Measurements from ENCODE around the gene IKBKE.
A peak's percentile ranks its signal among the peaks of the same experiment; 100 is the strongest.

IKBKE gene

DNA sequence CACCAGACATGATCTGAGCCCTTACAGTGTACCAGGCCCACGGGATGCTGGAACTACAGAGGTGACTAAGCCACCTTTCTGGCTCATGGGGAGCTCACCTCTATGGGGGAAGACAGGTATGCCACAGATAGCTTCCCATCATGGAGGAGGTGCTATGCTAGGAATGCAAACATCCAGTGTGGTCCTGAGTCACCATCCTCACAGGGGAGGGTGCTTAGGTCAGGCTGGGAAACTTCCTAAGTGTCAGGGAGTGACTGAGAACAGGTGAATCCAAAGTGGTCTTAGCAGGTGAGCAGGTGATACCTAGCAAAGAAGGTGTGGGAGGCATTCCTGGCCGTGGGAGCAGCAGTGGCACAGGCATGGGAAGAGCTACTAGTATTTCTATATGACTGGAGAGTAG, 28.4 kb downstream of the IKBKE start:
- DNase-seq: no peak

DNA sequence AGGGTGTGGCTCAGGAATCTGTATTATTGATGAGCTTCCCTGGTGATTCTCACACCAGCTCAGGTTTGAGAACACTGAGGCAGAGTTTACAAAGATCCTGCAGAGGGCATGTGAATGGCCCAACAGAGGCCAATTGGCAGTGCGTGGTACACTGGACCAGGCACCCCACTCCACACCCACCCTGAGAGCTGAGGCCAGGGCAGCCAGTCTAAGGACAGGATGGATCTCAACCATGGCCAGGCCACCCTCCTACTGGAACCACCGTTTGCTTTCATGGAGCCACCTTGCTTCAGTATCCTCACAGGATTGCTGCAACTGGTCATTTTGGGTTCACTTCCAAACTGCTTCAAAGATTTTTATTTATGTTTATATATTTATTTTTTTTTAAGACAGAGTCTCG, 29.8 kb downstream of the IKBKE start:
- no peak for DNase-seq

DNA sequence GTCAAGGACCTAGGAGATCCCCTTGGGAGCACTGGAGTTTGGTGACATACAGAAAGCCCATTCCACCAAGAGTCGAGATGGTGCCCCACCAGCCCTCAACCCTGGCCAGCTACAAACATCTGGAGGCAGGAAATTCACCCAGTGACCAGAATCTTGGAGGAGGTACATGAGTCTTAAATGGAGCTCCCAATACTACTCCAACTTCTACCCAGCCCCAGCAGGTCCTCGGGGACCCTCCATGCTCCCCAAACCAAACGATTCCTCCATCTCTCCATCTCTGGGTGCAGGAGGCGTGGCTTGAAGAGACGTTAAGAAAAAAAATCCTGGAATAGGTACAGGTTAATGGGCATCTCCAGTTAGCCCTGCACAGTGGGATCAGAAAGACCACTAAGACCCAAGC, 31.6 kb downstream of the IKBKE start:
- DNase-seq: no peak

DNA sequence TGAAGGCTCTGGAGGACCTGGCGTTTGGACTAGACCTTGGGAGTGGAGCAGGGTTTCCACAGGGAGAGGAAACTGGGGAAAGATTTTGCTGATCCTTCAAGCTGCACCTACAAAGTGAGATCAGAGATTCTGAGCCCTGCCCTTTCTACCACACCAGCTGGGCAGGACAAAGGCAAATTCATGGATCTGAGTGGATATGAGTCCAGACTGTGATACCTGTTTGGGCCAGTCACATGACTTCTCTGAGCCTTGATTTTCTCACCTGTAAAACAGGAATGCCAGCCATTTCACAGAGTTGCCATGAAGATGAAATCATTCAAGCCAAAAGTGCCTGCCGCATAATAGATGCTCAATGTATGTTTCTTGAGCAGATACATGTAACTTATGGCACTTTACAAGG, 32.1 kb downstream of the IKBKE start:
- no peak for DNase-seq

DNA sequence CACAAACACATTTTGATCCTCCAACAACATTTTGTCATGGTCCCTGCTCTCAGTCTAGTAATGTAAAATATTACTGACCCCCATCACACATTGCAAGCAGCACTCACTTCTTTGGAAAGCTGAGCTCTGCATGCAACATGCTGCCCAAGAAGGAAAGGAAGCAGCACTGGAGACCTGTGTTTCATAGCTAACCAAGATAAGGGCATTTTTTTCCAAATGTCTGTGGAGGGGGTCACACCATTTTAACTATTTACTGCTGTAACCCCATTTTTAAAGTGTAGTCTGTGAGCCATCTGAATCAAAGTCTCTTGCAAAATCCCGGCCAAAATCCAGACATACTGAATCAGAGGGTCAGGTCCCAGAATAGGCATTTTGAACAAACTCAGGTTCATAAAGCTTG, 32.5 kb downstream of the IKBKE start:
- DNase-seq: no peak

DNA sequence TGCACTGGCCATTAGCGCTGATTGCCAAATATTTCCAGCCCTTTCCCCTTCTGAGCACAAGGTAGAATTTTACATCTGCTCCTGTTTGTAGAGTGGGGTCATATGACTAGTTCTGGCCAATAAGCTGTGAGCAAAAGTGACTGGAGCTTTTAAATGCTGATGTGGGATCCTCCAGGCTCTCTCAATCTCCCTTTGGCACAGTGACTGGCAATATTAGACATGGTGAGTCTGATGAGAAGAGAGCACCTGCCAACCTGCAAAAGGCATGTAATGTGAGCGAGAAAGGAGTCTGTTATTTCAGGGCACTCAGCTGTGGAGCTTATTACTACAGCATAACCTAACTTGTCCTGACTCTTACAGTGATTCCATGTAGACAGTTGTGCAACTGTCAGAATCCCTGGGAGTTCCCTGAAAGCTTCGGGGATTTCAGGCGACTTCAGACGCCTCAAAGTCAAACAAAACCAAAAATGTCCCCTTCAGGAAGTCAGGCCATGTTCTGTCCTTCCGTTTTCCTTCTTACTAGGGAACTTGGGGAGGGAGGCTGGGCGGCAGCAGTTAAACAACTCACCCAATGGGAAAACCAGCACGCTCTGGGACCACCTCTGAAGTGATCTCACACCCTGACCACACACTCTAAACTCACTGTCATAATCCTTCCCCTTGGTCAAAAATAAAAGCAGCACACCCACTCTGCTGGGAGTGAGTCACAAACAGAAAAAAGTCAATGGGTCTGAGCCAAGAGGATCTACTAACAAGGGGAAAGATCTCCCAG, 33.5 kb downstream of the IKBKE start:
- no peak for DNase-seq

DNA sequence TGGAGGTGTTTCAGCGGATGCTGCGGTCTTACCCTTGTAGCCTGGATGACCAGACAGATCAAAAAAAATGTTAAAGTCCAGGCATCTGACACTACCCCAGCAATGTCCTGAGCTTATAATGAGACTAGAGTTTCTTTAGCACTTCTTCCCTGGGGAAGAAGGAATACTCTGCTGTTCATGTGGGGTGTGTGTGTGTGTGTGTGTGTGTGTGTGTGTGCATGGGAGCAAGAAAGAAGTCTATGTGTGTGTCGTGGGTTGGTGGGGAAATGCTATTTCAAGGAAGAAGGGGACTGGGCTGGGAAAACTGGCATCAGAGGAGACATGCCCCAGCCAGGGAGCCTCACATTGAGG, 34.1 kb downstream of the IKBKE start:
- DNase-seq: no peak

DNA sequence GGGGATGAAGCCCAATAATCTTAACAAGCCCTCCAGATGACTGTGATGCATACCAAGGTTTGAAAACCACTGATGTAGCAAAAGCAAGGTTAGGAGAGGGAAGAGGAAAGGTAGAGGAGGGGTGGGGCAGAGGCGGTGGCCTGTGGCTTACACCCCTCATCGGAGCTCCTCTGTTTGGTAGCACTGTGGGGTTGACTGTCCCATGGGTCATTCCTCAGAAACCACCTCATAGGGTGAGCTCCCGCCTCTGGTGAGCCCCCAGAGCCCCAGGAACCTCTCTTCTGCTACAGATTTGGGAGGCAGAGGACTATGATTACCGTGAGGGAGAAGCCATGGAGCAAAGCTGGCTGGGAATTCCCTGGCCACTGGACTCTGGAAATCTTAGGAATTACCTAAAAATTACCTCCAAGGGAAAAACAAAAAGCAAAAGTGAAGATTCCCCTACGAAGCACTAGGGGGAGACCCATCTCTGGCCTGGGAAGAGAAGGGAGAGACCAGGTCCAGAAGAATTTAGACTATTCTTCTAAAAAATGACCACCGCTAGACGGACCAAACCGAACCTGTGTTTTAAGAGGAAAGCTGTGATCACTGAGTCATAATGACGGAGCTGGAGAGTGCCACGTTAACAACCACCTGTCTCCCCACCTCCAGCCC, 35.6 kb downstream of the IKBKE start:
- no peak for DNase-seq

DNA sequence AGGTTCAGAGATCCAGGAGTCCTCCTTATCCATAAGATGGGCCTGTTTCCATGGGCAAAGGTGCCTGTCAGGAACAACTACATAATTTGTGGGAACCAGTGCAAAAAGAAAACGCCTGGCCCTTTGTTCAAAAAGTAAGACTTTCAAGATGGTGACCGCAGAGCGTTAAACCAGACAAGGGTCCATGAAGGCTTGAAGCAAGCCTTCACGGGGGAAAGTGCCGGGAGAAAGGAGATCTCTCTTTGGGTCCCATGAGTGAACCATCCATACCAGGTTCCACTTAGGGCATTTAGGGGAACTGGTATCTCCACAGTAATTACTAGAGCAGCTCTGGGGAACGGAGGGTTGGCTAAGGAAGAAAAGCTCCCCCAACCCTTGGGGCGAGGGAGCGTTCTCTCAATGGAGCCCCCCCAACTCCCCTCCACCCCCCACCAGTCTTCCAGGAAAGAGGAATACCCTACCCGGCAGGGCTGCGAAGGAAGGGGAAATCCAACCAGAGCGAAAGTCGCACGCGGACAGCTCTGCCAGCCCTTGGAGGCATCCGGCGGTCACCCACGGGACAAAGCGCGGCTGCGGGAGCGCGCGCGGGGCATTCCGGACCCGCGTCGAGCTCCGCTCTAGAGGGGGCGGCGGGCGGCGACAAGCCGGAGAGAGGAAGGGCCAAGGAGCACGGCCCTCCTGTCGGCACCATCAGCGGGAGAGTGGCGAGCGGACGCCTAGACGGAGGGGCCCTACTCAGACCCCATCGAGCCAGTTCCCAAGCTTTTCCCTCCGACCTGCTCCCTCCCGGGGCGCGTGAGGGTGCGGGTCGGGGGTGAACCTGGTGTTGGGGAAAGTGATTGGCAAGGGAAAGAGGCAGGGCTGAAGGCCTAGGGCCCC, 36.4 kb downstream of the IKBKE start:
- DNase-seq: no peak

DNA sequence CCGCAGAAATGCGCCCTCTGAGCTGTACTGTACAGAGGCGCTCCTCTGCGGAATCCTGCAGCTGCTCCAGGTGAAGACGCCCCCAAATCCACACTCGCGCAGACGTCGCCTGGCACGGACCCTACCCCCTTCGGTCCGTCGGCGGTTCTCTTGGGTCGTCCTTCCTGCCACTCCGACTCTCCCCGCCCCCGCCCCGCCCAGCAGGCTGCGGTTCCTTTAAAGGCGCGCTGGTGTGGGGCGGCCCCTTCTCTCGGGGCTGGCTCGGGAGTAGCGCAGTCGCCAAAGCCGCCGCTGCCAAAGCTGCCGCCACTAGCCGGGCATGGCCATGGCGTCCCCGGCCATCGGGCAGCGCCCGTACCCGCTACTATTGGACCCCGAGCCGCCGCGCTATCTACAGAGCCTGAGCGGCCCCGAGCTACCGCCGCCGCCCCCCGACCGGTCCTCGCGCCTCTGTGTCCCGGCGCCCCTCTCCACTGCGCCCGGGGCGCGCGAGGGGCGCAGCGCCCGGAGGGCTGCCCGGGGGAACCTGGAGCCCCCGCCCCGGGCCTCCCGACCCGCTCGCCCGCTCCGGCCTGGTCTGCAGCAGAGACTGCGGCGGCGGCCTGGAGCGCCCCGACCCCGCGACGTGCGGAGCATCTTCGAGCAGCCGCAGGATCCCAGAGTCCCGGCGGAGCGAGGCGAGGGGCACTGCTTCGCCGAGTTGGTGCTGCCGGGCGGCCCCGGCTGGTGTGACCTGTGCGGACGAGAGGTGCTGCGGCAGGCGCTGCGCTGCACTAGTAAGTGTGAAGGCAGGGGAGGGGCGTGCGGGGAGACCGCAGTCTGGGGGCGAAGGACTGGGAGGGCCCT, 37.2 kb downstream of the IKBKE start, which contains the start of gene RASSF5:
RASSF5 (plus strand) TSS at position 248 of the 846 bp plus-strand sequence; CDS start at position 320, 72 bp downstream.
- peak; percentile 68 for DNase-seq

DNA sequence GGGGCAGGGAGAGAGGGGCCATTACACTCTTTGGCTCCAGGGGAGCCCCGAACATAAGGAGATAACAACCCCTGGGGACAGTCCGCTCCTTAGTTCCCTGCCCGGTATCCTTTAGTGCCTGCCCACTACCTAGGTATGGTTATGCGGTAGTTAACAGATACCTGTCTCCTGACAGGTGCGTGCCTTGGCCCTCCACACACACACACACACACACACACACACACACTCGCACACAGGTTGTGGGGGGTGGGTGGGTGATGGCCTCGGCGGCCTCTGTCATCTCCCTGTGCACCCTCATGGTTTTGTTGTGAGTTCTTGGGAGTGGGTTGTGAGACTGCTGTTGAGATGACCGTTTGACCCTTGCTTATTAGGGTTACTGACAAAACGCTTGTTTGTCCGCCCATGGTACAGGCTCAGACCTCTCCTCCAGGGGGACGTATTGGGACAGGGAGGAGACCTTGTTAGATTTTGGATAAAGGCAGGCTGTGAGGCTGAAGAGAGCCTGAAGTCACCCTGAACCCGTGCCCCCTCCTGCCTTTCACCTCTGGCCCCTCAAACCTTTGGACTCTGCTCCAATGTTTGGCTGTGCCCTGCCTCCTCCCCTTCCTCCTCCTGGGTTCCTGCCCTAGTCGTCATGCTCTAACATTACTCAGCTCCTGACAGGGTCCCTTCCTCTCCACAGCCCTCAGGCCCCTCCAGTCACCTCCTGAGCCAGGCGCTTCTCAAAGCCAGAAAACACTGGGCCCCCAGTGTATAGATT, 38.0 kb downstream of the IKBKE start:
- no peak for DNase-seq

DNA sequence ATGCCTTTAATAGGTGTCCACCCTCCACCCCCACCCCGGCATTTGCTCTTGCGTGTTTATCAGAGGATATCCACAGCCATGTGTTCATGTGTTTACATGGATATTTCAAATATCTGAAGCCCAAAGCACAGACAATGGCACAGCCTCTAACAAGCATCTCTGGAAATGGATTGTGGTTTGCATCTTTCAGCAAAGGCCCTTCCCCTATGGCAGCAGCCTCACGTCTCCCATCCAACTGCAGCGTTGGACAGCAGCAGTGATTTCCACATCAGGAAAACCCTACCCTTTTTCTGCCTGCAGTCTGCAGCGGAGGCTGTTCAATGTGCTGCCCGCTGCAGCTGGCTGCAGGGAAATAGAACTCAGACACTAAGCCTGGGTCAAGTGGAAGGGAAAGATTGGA, 38.7 kb downstream of the IKBKE start:
- DNase-seq: no peak

DNA sequence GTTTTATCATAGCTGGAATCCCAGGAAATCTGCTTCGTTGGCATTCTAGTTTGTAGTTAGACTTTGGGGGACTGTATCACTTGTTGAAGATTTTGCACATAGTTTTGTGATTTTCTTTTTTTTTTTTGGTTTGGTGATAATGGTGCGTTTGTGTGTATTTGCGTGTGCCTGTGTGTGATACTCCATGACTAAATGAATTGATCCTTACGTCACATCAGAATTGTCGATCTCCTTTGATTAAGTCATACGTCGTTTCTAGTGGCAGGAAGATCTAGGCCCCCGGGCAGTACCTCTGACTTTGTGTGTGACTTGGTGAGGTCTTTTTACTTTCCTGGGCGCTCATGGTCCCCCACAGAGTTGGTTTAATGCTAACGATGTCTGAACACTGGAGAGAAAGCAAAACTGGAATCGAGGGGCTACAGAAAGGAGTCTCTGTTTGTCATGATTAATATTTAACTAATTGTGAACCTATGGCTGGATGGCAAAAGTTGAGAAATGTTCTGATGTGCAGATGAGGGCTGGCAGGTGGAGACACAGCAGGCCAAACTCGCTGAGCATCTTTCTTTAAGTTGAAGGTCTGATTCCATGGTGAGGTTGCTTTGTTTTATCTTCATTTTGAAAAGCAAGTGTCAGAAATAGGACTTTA, 39.5 kb downstream of the IKBKE start:
- no peak for DNase-seq

DNA sequence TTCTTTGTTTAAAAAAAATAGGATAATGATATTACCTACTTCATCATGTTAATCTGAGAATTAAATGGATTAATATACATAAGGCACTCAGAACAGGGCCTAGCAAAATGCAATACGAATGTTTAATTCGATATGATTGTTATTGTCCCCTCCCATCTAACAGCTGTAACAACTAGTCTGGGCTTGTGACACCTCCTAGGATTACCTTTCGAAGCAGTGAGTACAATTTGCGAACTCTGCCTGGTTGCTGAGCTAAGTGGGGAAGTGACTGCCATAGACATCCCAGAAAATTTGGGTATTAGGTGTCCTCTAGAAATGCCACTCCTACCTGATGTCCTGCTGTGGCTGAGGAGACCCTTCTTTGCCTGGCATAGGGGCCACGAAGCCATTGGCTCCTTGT, 40.1 kb downstream of the IKBKE start:
- DNase-seq: no peak

DNA sequence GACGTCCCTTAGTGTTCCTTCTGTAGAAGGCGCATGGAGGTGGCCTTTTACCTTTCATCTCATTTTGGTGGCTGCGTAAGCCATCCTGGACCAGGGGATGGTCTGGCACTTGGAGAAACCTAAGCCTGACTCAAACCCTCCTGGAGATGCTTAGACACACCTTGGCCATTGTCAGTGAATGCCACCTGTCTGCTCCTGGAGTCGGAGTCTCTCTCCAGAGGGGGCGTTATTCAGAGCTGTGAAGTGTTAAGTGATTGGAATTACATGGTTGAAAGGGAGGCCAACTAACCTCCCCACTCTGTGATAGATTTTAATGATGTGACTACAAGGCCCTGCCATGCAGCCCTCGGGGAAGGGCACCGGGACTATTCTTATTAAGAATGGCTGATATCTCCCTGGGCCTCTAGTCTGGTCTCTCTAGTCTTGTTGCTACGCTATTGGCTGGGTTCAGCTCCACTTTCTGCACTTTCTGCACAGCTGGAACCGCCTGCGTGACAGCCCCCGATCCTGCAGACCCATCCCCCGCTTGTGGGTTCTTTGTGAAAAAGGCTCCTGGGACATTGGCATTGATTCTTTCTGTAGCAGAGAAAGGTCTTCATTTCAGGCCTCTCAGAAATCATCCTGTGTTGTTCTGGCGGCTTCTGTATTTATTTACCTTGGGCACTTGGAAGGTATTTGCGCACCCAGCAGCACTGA, 41.2 kb downstream of the IKBKE start:
- no peak for DNase-seq

DNA sequence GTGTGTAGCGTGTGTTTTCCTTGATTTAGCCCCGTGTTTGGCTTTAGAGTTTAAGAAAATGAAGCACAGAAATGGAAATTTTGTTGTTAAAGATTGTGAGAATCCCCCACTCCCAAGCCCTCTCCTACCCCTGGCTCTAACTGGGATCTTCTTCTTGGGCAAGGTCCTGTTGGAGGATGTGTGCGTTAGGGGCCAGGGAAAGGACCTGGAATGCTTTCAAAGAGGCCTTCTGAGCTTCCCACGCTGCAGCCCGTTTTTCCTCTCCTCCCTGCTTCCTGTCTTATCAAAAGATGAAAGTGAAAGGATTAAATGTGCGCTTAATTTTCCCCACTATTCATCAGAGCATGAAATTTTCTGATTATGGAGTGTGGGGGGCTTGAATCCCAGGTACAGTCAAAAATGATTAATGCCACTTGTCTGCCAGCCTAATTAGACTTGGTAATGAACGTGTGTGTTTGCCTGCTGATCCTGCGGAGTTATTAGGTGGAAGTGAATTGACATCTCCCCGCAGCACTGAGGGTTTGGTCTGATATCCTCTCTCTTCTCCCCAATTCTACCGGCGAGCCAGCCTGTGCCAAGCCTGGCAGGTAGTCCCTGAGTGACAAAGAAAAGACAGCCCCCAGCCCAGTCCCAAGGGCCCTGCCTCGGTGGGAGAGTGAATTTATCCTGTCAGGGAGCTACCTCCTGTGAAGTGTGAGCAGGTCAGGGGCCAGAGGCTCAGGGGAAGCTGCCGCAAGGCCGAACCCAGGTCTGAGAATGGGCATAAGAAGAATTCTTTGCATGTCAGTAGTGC, 42.0 kb downstream of the IKBKE start:
- DNase-seq: no peak

DNA sequence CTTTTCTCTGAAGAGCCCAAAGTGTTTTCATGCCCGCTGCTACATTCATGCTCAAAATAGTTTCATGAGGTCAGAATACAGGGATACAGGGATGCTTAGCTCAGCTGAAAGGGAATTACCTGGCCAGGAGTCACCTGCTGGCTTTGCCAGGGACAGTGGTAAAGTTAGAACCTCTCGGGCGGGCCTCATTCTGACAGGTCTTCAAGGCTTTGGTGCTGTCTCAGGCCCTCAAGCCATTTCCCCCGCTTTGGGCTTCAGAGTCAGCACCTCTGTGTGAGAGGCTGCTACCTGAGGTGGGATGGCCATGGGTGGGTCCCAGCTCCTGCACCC, 42.5 kb downstream of the IKBKE start:
- DNase-seq: no peak

DNA sequence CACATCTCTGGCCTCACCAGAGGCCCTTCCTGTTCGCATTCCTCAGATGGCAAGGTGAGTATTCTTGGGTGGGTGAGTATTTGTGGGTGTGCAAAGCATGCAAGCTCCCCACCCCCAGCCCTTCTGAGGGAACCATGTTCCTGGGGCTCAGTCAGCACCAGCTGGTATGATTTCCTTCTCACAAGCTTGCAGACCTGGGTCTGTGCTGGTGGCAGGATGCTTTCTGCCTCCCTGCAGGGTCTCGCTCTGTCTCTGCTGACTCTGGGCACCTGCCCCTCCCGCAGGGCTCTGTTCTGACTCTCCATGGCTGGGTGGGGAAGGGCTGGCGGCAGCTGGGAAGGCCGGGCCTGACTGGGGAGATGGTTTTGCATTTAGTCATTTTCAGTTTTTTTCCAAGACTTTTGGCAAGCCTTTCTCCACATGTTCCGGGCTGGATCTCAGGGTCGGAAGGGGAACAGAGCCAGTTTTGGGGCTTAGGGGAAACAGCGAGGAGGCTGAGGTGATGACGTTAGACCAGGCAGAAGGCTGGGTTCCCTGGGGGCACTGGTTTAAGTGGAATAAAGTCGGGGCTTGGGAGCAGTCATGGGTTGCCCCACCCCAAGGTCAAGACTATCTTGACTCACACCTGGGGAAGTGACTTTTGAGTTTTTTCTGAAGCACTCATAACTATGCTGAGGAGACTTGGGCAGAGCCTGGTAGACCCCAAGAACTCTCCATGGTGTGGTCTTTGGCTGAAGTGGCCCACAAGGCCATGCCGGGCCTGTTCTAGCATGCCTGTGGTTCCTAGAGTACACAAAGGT, 43.2 kb downstream of the IKBKE start:
- DNase-seq: no peak

DNA sequence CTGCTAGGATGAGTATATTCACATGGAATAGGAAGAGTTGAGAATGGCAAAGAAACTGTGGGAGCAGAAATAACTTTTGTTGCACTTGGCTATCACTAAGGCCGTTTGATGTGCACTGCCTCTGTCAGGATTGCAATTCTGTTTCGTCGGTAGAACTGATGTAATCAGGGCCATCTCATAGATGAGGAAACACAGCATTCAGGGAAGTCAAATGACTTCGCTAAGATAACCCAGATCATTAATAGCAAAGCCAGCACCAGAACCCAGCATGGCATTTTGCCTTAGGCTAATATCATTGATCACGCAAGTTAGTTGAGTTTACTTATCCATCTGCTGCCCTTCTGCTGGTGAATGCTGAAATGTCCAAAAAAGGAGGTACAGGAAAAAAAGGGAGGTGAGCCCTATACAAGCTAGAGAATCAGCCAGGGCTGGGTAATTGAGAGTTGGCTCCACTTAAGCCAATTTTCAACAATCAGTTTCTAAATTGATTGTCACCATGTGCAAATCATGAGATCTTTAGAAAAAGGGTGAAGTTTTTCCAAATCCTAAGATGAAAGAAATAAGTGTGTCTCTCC, 44.6 kb downstream of the IKBKE start:
- DNase-seq: no peak
